H1 (cell line): ENCODE data around the gene PDE8A. TPM values are rescaled to one million over a fixed set of nuclear protein-coding genes. Genes with fewer than 3 reads are reported as not detected.
"Not testable (repeated sequence)": the region's sequence is repeated elsewhere in the genome, so short reads cannot be mapped to it uniquely, and the experiment has no call there.

ENCODE experiments used
- CTCF ChIA-PET: fragments of 300-600 bp; sonication (Branson Sonifier 250); formaldehyde crosslinking; loops from one replicate; lab custom pipeline; 2021; ENCODE audit not compliant: partially characterized antibody; lab: Charles Lee
- POLR2A ChIA-PET: fragments of 300-600 bp; sonication (Branson Sonifier 250); formaldehyde crosslinking; loops from one replicate; lab custom pipeline; 2021; ENCODE audit warnings: inconsistent platforms; ENCODE audit not compliant: partially characterized antibody; lab: Charles Lee
- DNase-seq, 2 experiments: peaks; one replicate each; pipeline versions ENCODE4 v3.0.0 to v3.0.0-alpha.2; 2010 to 2022; ENCODE audit warnings: low spot score in 2 of 2, low read depth in 1 of 2, mixed read lengths in 1 of 2
- FAIRE-seq: peaks from 2 replicates; lab custom pipeline; 2011; peaks lifted over from hg19 to GRCh38; lab: Jason Lieb, UNC
- H2AFZ ChIP-seq: 2 replicates; pipeline ENCODE4 v1.8.1; 2012; ENCODE audit warnings: low read length, inconsistent platforms
- H2AK5ac ChIP-seq: 2 replicates; pipeline ENCODE4 v1.6.1; 2013; ENCODE audit warnings: low read depth, low read length
- H2BK120ac ChIP-seq: replicated peaks from 2 replicates; pipeline ENCODE3; 2013; ENCODE audit warnings: low read depth, low read length, inconsistent platforms
- H2BK12ac ChIP-seq: 2 replicates; pipeline ENCODE4 v1.6.1; 2013; ENCODE audit warnings: low read depth, low read length
- H2BK15ac ChIP-seq: 2 replicates; pipeline ENCODE4 v1.6.1; 2013; ENCODE audit warnings: low read length
- H2BK20ac ChIP-seq: 2 replicates; pipeline ENCODE4 v1.6.1; 2013; ENCODE audit warnings: low read length
- H2BK5ac ChIP-seq: 2 replicates; pipeline ENCODE4 v1.6.1; 2013; ENCODE audit warnings: low read depth, low read length
- H3K14ac ChIP-seq: 2 replicates; pipeline ENCODE4 v1.6.1; 2013; ENCODE audit warnings: inconsistent platforms; ENCODE audit not compliant: insufficient read length
- H3K18ac ChIP-seq: 2 replicates; pipeline ENCODE4 v1.6.1; 2013; ENCODE audit warnings: low read length; ENCODE audit errors: extremely low read depth
- H3K23ac ChIP-seq: 2 replicates; pipeline ENCODE4 v1.6.1; 2013; ENCODE audit warnings: inconsistent platforms; ENCODE audit not compliant: insufficient read length
- H3K23me2 ChIP-seq: 2 replicates; pipeline ENCODE4 v1.6.1; 2013; ENCODE audit warnings: low read depth, low read length
- H3K27ac ChIP-seq: 2 replicates; pipeline ENCODE4 v1.6.1; 2011; ENCODE audit warnings: low read depth, low read length, inconsistent platforms
- H3K27me3 ChIP-seq, 4 experiments: replicated peaks in 1 of 4; 1 replicate in 1 of 4; 2 replicates in 3 of 4; pipeline versions ENCODE4 v1.6.1 to v1.8.1; 2011 to 2013; ENCODE audit warnings: low read length in 3 of 4, mild to moderate bottlenecking in 3 of 4, inconsistent platforms in 2 of 4, mixed read lengths in 2 of 4, moderate library complexity in 1 of 4; ENCODE audit not compliant: control insufficient read depth in 3 of 4, insufficient read depth in 3 of 4; ENCODE audit errors: extremely low read depth in 1 of 4
- H3K36me3 ChIP-seq, 4 experiments: 2 replicates each; pipeline versions ENCODE4 v1.6.1 to v1.8.1; 2011 to 2013; ENCODE audit warnings: mild to moderate bottlenecking in 4 of 4, low read length in 3 of 4, moderate library complexity in 2 of 4, control low read depth in 1 of 4, inconsistent platforms in 1 of 4; ENCODE audit not compliant: insufficient read depth in 4 of 4, control insufficient read depth in 2 of 4
- H3K4ac ChIP-seq: replicated peaks from 2 replicates; pipeline ENCODE3; 2013; ENCODE audit warnings: low read length, low read depth, mixed read lengths, inconsistent platforms; ENCODE audit not compliant: insufficient read length
- H3K4me1 ChIP-seq, 4 experiments: replicated peaks in 1 of 4; 1 replicate in 1 of 4; 2 replicates in 3 of 4; pipeline versions ENCODE4 v1.6.1 to v1.8.1; 2011 to 2013; ENCODE audit warnings: low read length in 3 of 4, inconsistent platforms in 2 of 4, mixed read lengths in 1 of 4; ENCODE audit not compliant: insufficient read depth in 4 of 4, control insufficient read depth in 3 of 4
- H3K4me2 ChIP-seq, 2 experiments: 2 replicates each; pipeline versions ENCODE4 v1.6.1 to v1.8.1; 2011 to 2013; ENCODE audit warnings: low read depth in 2 of 2, low read length in 2 of 2, control low read depth in 1 of 2, inconsistent platforms in 1 of 2, mild to moderate bottlenecking in 1 of 2; ENCODE audit not compliant: insufficient read depth in 1 of 2
- H3K4me3 ChIP-seq, 4 experiments: fragments of 200-600, 300-600 bp in 1 of 4; sonication (generic), shearing (Covaris generic), sonication (Bioruptor Twin) in 1 of 4; 2 replicates each; pipeline versions ENCODE4 v1.5.1 to v1.8.1; 2011 to 2016; ENCODE audit warnings: low read length in 4 of 4, low read depth in 3 of 4, control low read depth in 2 of 4, inconsistent platforms in 2 of 4, mild to moderate bottlenecking in 2 of 4, mixed read lengths in 1 of 4, moderate library complexity in 1 of 4; ENCODE audit not compliant: insufficient read depth in 2 of 4; ENCODE audit errors: extremely low read depth in 1 of 4
- H3K56ac ChIP-seq: replicated peaks from 2 replicates; pipeline ENCODE3; 2013; ENCODE audit warnings: low read depth, mild to moderate bottlenecking, mixed read lengths, low read length, inconsistent platforms; ENCODE audit not compliant: insufficient read length
- H3K79me1 ChIP-seq: 2 replicates; pipeline ENCODE4 v1.6.1; 2013; ENCODE audit warnings: low read depth, low read length, control low read depth
- H3K79me2 ChIP-seq, 2 experiments: 2 replicates each; pipeline versions ENCODE4 v1.6.1 to v1.8.1; 2012 to 2013; ENCODE audit warnings: low read length in 2 of 2, mild to moderate bottlenecking in 2 of 2, inconsistent platforms in 1 of 2; ENCODE audit not compliant: insufficient read depth in 2 of 2, control insufficient read depth in 1 of 2
- H3K9ac ChIP-seq, 4 experiments: replicated peaks in 1 of 4; 1 replicate in 1 of 4; 2 replicates in 3 of 4; pipeline versions ENCODE4 v1.6.1 to v1.8.1; 2011 to 2013; ENCODE audit warnings: low read depth in 3 of 4, low read length in 3 of 4, control low read depth in 2 of 4, mild to moderate bottlenecking in 2 of 4, moderate library complexity in 2 of 4, inconsistent platforms in 1 of 4; ENCODE audit errors: extremely low read depth in 1 of 4
- H3K9me3 ChIP-seq, 2 experiments: 2 replicates each; pipeline versions ENCODE4 v1.6.1 to v1.8.1; 2012 to 2013; ENCODE audit warnings: mild to moderate bottlenecking in 2 of 2, moderate library complexity in 2 of 2, control low read depth in 1 of 2, inconsistent platforms in 1 of 2, low read depth in 1 of 2, low read length in 1 of 2, mixed read lengths in 1 of 2; ENCODE audit not compliant: insufficient read depth in 2 of 2
- H4K20me1 ChIP-seq, 2 experiments: replicated peaks in 1 of 2; 2 replicates each; pipeline versions ENCODE3 to v1.8.1; 2011 to 2013; ENCODE audit warnings: inconsistent platforms in 2 of 2, low read length in 2 of 2, mild to moderate bottlenecking in 1 of 2; ENCODE audit not compliant: insufficient read depth in 2 of 2, control insufficient read depth in 1 of 2
- H4K5ac ChIP-seq: 2 replicates; pipeline ENCODE4 v1.6.1; 2013; ENCODE audit warnings: low read length, low read depth, mixed read lengths, inconsistent platforms; ENCODE audit not compliant: insufficient read length
- H4K8ac ChIP-seq: 2 replicates; pipeline ENCODE4 v1.8.0; 2013; ENCODE audit warnings: mild to moderate bottlenecking, moderate library complexity, low read length, inconsistent platforms; ENCODE audit not compliant: insufficient read depth; ENCODE audit errors: extremely low read depth
- H4K91ac ChIP-seq: replicated peaks from 2 replicates; pipeline ENCODE3; 2013; ENCODE audit warnings: low read length, mixed read lengths, inconsistent platforms; ENCODE audit not compliant: insufficient read length
- WGBS, 2 experiments: shearing (Covaris generic) in 1 of 2; methylation state at CpG; one replicate each; pipeline versions ENCODE4 v1.1.6 to v1.1.7; 2013 to 2015; ENCODE audit warnings: low lambda C conversion rate in 2 of 2, mixed read lengths in 2 of 2, inconsistent platforms in 1 of 2, low coverage in 1 of 2, missing lambda C conversion rate in 1 of 2; ENCODE audit not compliant: insufficient replicate concordance in 2 of 2, insufficient coverage in 1 of 2, insufficient read length in 1 of 2; ENCODE audit errors: extremely low coverage in 1 of 2, missing lambda C conversion rate in 1 of 2; 5-methylcytosine and 5-hydroxymethylcytosine counted together
- polyA plus RNA-seq, 7 experiments: library from polyadenylated mRNA; depleted of rRNA in 3 of 7; stranded (reverse) in 5 of 7; unstranded in 2 of 7; fragments of >200 nt in 5 of 7; fragments of 200-250 nt in 2 of 7; gene quantifications; 1 replicate in 5 of 7; 2 replicates in 1 of 7; 4 replicates in 1 of 7; pipeline versions ENCODE4 v1.2.1 to v1.2.3, GENCODE V29; 2011 to 2013; ENCODE audit warnings: missing spikeins in 2 of 7, mixed read lengths in 2 of 7
- total RNA-seq: library from RNA; stranded (reverse); fragmentation: NEBNext Ultra II Directional; extraction: Animal tissue kit (Norgen Biotek cat#: 25700); gene quantifications from 2 replicates; pipeline ENCODE4 v1.2.1, GENCODE V29; 2021

Gene PDE8A
- total and polyA plus RNA-seq, 2 of the 8 experiments (the other 6 are each of a cell fraction or from before 2014, with no cell fraction given) = 6.9 to 7.8 TPM

GRCh38 chr15:84987351-84987750 lies 5.7 kb downstream of the PDE8A start:
- H4K8ac ChIP-seq, H4K91ac ChIP-seq, H3K4me3 ChIP-seq, H2AK5ac ChIP-seq, H3K9me3 ChIP-seq, H3K23ac ChIP-seq, H2BK120ac ChIP-seq, H2AFZ ChIP-seq, H3K9ac ChIP-seq, POLR2A ChIA-PET, H2BK12ac ChIP-seq, H3K79me1 ChIP-seq, H3K14ac ChIP-seq, H2BK15ac ChIP-seq, H3K27ac ChIP-seq, H4K5ac ChIP-seq, H3K79me2 ChIP-seq, H3K4ac ChIP-seq, H2BK5ac ChIP-seq, H3K36me3 ChIP-seq, FAIRE-seq, H4K20me1 ChIP-seq, H3K23me2 ChIP-seq, H3K4me1 ChIP-seq, H3K18ac ChIP-seq, H2BK20ac ChIP-seq, H3K4me2 ChIP-seq, H3K56ac ChIP-seq: not testable (repeated sequence)
- H3K27me3 ChIP-seq = peaks cover 5 to 16% (median 13%) of the 10 kb centered on the region in 4 experiments
- peak in 1 of 2 experiments; percentile 26 for DNase-seq
- CTCF ChIA-PET = interaction anchor here (0.6 to 2.3 kb wide), 6 partner anchors 13 to 556 kb away, joined by 3 to 12 read pairs (median 5); no protein-coding TSS in a partner anchor
- 95% methylated on average over 9 of the region's 9 CpGs; no CpG with 5 or more reads in 1 of the 2 experiments for WGBS, 2 experiments
